GM23338 (cell line): ENCODE data around the gene NANS. TPM values are rescaled to one million over a fixed set of nuclear protein-coding genes. Genes with fewer than 3 reads are reported as not detected.

ENCODE experiments used
- ATAC-seq: fragments of 200-7000 bp; cut with Tn5 transposase; 3 replicates; pipeline ENCODE4 v1.9.1; 2020
- DNase-seq: peaks from one replicate; pipeline ENCODE4 v3.0.0-alpha.2; 2015; ENCODE audit warnings: low spot score
- H2AFZ ChIP-seq: fragments of 200-600 bp; sonication (generic); 2 replicates; pipeline ENCODE4 v1.8.0; 2016; ENCODE audit warnings: antibody characterized with exemption, mild to moderate bottlenecking, moderate library complexity
- H3F3A ChIP-seq: fragments of 200-600 bp; sonication (generic); replicated peaks from 2 replicates; pipeline ENCODE4 v1.8.0; 2017; ENCODE audit warnings: antibody characterized with exemption, mixed run types, low read depth
- H3K27ac ChIP-seq: fragments of 200-600 bp; sonication (generic); 2 replicates; pipeline ENCODE4 v1.6.1; 2016; ENCODE audit warnings: low read depth
- H3K27me3 ChIP-seq: fragments of 200-600 bp; sonication (generic); 2 replicates; pipeline ENCODE4 v1.8.0; 2016; ENCODE audit warnings: mild to moderate bottlenecking, mixed run types, moderate library complexity; ENCODE audit not compliant: insufficient read depth
- H3K36me3 ChIP-seq: fragments of 200-600 bp; sonication (generic); 2 replicates; pipeline ENCODE4 v1.8.0; 2016; ENCODE audit warnings: mild to moderate bottlenecking; ENCODE audit not compliant: insufficient read depth
- H3K4me1 ChIP-seq: fragments of 200-600 bp; sonication (generic); 2 replicates; pipeline ENCODE4 v1.8.0; 2016; ENCODE audit warnings: mild to moderate bottlenecking, moderate library complexity; ENCODE audit not compliant: insufficient read depth
- H3K4me2 ChIP-seq: fragments of 200-600 bp; sonication (generic); 2 replicates; pipeline ENCODE4 v1.7.1; 2017; ENCODE audit warnings: mixed run types
- H3K4me3 ChIP-seq: fragments of 200-600 bp; sonication (generic); 2 replicates; pipeline ENCODE4 v1.6.1; 2016; ENCODE audit warnings: mixed run types
- H3K79me2 ChIP-seq: fragments of 200-600 bp; sonication (generic); replicated peaks from 2 replicates; pipeline ENCODE4 v1.8.0; 2017; ENCODE audit warnings: mild to moderate bottlenecking; ENCODE audit not compliant: insufficient read depth
- H3K9me2 ChIP-seq: fragments of 200-600 bp; sonication (generic); 2 replicates; pipeline ENCODE4 v1.8.0; 2017; ENCODE audit not compliant: insufficient read depth
- H4K20me1 ChIP-seq: fragments of 200-600 bp; sonication (generic); replicated peaks from 2 replicates; pipeline ENCODE4 v1.8.0; 2017; ENCODE audit warnings: mild to moderate bottlenecking; ENCODE audit not compliant: insufficient read depth
- H3K27ac Mint-ChIP-seq: 2 replicates; pipeline ENCODE4 v1.8.0; 2020; ENCODE audit warnings: inconsistent platforms, mild to moderate bottlenecking, moderate library complexity, mixed read lengths
- H3K27me3 Mint-ChIP-seq: 3 replicates; pipeline ENCODE4 v1.8.0; 2022; ENCODE audit warnings: low read depth, mild to moderate bottlenecking, moderate library complexity, mixed read lengths, inconsistent platforms; ENCODE audit not compliant: insufficient read depth, poor library complexity
- H3K36me3 Mint-ChIP-seq: 3 replicates; pipeline ENCODE4 v1.8.0; 2021; ENCODE audit warnings: low read depth, mild to moderate bottlenecking, inconsistent platforms, moderate library complexity, mixed read lengths
- H3K4me1 Mint-ChIP-seq: 3 replicates; pipeline ENCODE4 v1.8.0; 2020; ENCODE audit warnings: mild to moderate bottlenecking, inconsistent platforms, mixed read lengths
- H3K4me3 Mint-ChIP-seq: 3 replicates; pipeline ENCODE4 v1.8.0; 2021; ENCODE audit warnings: moderate library complexity, mild to moderate bottlenecking, inconsistent platforms, mixed read lengths
- H3K9me3 Mint-ChIP-seq: 3 replicates; pipeline ENCODE4 v1.8.0; 2020; ENCODE audit warnings: moderate library complexity, mild to moderate bottlenecking, inconsistent platforms, mixed read lengths
- CREB1 ChIP-seq: fragments of 250-450 bp; sonication (Bioruptor Pico); IDR thresholded peaks from 2 replicates; pipeline ENCODE4 v1.5.0; 2020; ENCODE audit warnings: low read depth, mild to moderate bottlenecking, moderate library complexity
- EZH2 ChIP-seq: fragments of 200-600 bp; sonication (generic); IDR thresholded peaks from one replicate; pipeline ENCODE4 v1.8.0; 2017; ENCODE audit warnings: antibody characterized with exemption, mild to moderate bottlenecking, low read depth; ENCODE audit not compliant: unreplicated experiment
- EZH2phosphoT487 ChIP-seq: fragments of 200-600 bp; sonication (generic); IDR thresholded peaks from one replicate; pipeline ENCODE4 v1.8.1; 2018; ENCODE audit warnings: antibody characterized with exemption; ENCODE audit not compliant: unreplicated experiment
- JUNB ChIP-seq: IDR thresholded peaks from one replicate; pipeline ENCODE4 v1.6.1; 2016; ENCODE audit warnings: antibody characterized with exemption; ENCODE audit not compliant: unreplicated experiment
- NANOG ChIP-seq: IDR thresholded peaks from 2 replicates; pipeline ENCODE4 v1.6.1; 2016; ENCODE audit warnings: antibody characterized with exemption, borderline replicate concordance
- POLR2AphosphoS5 ChIP-seq: IDR thresholded peaks from 2 replicates; pipeline ENCODE4 v1.6.1; 2016; ENCODE audit warnings: antibody characterized with exemption, low read depth
- STAT1 ChIP-seq: IDR thresholded peaks from one replicate; pipeline ENCODE4 v1.6.1; 2016; ENCODE audit warnings: antibody characterized with exemption; ENCODE audit not compliant: unreplicated experiment
- ZNF114 ChIP-seq: fragments of 250-450 bp; sonication (Bioruptor Pico); IDR thresholded peaks from 2 replicates; pipeline ENCODE4 v1.5.0; 2020; ENCODE audit warnings: mild to moderate bottlenecking, moderate library complexity
- ZNF331 ChIP-seq: fragments of 250-450 bp; sonication (Bioruptor Pico); IDR thresholded peaks from 2 replicates; pipeline ENCODE4 v1.5.0; 2020; ENCODE audit warnings: low read depth, mild to moderate bottlenecking, moderate library complexity
- polyA plus RNA-seq: library from polyadenylated mRNA; unstranded; fragments of >200 nt; fragmentation: Nextera tagmentation; extraction: Ambion mirVana; gene quantifications from 2 replicates; pipeline ENCODE4 v1.2.1, GENCODE V29; 2016
- total RNA-seq: library from RNA; depleted of rRNA; stranded (reverse); fragments of >200 nt; shearing (Covaris generic); gene quantifications from 2 replicates; pipeline ENCODE4 v1.2.3, GENCODE V29; 2014
- TF ChIP-seq, protein P1 (sequence below): IDR thresholded peaks from one replicate; pipeline ENCODE4 v1.6.1; 2018; ENCODE audit warnings: antibody characterized with exemption; ENCODE audit not compliant: unreplicated experiment
- TF ChIP-seq, protein P2 (sequence below): IDR thresholded peaks from 2 replicates; pipeline ENCODE4 v1.6.1; 2016; ENCODE audit warnings: antibody characterized with exemption
- TF ChIP-seq, protein P3 (sequence below), 2 experiments: fragments of 200-600 bp in 1 of 2; sonication (generic) in 1 of 2; conservative IDR thresholded peaks; 2 replicates each; pipeline versions ENCODE4 v1.5.1 to v1.6.1; 2016 to 2017; ENCODE audit warnings: antibody characterized with exemption in 2 of 2, low read depth in 2 of 2, mild to moderate bottlenecking in 2 of 2, moderate library complexity in 1 of 2
- TF ChIP-seq, protein P4 (sequence below): fragments of 250-450 bp; sonication (Bioruptor Pico); IDR thresholded peaks from 2 replicates; pipeline ENCODE4 v1.5.0; 2020; ENCODE audit warnings: mild to moderate bottlenecking, moderate library complexity

The NANS gene
- total and polyA plus RNA-seq, 2 experiments from 2014 or later = 67.3 to 77.4 TPM

DNA sequence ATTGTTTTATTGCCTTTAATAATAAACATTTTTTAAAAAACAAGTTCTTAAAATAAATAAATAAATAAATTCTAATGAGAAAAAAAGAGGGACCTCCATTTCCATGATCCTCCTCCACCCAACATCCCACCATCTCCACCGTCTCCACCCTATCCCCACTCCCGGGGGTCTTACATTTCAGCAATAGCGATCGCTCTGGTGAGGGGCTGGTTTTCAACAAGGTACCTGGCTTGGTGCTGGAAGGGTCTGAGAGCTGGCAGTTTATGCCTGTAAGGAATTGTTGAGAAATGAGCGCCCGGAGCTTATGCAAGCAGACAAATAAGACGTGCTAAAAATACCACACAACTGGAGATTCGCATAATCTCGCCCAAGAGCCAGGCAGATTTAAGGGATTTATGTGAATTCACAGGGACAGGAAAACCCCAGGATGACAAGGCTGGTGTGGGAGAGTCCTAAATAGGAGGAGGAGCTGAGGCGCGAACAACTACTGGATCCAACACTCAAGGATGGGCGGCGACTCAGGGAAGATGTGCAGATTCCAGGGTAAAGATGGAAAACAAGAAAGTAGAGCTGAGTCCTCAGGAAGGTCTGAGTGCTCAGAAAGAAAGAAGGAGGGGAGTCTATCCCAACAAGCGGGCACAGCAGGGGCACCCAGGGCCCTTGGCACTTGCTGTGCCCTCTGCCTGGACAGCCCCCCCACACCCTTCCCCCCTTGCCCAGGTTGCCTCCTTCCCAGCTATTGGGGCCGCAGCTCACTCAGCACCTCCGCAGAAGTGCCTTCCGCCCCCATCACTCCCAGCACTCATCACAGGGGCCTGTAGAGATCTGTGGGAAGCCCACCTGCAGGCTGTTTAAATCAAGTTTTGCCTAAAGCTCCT is 35.4 kb downstream of the NANS start:
- no peaks in the 10 kb centered on the region for H3K9me2 ChIP-seq
- peaks cover 20% of the 10 kb centered on the region for H3K4me1 ChIP-seq
- H3K36me3 Mint-ChIP-seq = peaks cover 18% of the 10 kb centered on the region
- H2AFZ ChIP-seq = no peak overlapping the region
- ATAC-seq (peak; percentile 30), DNase-seq (peak; percentile 79)
- peaks cover 13% of the 10 kb centered on the region; the same call in 1 of the 2 replicates for H3K27me3 ChIP-seq
- no peaks in the 10 kb centered on the region for H3K79me2 ChIP-seq
- peaks cover 6% of the 10 kb centered on the region; the same call in 2 of the 3 replicates for H3K9me3 Mint-ChIP-seq
- peaks cover 38% of the 10 kb centered on the region for H3K4me1 Mint-ChIP-seq
- H3K36me3 ChIP-seq = no peaks in the 10 kb centered on the region
- H3K27me3 Mint-ChIP-seq = peaks cover 29% of the 10 kb centered on the region
- no peaks in the 10 kb centered on the region for H3F3A ChIP-seq
- H3K4me3 ChIP-seq = peak overlapping the region; percentile 36
- H3K4me2 ChIP-seq = peak overlapping the region; percentile 68
- peak overlapping the region; percentile 4; the same call in 1 of the 2 replicates for H3K27ac ChIP-seq
- H3K27ac Mint-ChIP-seq = peak overlapping the region; percentile 66
- TF ChIP-seq, protein P1, sequence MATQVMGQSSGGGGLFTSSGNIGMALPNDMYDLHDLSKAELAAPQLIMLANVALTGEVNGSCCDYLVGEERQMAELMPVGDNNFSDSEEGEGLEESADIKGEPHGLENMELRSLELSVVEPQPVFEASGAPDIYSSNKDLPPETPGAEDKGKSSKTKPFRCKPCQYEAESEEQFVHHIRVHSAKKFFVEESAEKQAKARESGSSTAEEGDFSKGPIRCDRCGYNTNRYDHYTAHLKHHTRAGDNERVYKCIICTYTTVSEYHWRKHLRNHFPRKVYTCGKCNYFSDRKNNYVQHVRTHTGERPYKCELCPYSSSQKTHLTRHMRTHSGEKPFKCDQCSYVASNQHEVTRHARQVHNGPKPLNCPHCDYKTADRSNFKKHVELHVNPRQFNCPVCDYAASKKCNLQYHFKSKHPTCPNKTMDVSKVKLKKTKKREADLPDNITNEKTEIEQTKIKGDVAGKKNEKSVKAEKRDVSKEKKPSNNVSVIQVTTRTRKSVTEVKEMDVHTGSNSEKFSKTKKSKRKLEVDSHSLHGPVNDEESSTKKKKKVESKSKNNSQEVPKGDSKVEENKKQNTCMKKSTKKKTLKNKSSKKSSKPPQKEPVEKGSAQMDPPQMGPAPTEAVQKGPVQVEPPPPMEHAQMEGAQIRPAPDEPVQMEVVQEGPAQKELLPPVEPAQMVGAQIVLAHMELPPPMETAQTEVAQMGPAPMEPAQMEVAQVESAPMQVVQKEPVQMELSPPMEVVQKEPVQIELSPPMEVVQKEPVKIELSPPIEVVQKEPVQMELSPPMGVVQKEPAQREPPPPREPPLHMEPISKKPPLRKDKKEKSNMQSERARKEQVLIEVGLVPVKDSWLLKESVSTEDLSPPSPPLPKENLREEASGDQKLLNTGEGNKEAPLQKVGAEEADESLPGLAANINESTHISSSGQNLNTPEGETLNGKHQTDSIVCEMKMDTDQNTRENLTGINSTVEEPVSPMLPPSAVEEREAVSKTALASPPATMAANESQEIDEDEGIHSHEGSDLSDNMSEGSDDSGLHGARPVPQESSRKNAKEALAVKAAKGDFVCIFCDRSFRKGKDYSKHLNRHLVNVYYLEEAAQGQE = no peak
- TF ChIP-seq STAT1 (no peak), POLR2AphosphoS5 (no peak), JUNB (no peak), NANOG (no peak), EZH2 (no peak), CREB1 (CRISPR knock-in tag) (no peak), ZNF331 (CRISPR knock-in tag) (no peak), EZH2phosphoT487 (no peak), ZNF114 (CRISPR knock-in tag) (no peak)
- TF ChIP-seq, protein P2, sequence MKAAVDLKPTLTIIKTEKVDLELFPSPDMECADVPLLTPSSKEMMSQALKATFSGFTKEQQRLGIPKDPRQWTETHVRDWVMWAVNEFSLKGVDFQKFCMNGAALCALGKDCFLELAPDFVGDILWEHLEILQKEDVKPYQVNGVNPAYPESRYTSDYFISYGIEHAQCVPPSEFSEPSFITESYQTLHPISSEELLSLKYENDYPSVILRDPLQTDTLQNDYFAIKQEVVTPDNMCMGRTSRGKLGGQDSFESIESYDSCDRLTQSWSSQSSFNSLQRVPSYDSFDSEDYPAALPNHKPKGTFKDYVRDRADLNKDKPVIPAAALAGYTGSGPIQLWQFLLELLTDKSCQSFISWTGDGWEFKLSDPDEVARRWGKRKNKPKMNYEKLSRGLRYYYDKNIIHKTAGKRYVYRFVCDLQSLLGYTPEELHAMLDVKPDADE = no peak
- TF ChIP-seq, protein P3, sequence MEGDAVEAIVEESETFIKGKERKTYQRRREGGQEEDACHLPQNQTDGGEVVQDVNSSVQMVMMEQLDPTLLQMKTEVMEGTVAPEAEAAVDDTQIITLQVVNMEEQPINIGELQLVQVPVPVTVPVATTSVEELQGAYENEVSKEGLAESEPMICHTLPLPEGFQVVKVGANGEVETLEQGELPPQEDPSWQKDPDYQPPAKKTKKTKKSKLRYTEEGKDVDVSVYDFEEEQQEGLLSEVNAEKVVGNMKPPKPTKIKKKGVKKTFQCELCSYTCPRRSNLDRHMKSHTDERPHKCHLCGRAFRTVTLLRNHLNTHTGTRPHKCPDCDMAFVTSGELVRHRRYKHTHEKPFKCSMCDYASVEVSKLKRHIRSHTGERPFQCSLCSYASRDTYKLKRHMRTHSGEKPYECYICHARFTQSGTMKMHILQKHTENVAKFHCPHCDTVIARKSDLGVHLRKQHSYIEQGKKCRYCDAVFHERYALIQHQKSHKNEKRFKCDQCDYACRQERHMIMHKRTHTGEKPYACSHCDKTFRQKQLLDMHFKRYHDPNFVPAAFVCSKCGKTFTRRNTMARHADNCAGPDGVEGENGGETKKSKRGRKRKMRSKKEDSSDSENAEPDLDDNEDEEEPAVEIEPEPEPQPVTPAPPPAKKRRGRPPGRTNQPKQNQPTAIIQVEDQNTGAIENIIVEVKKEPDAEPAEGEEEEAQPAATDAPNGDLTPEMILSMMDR (conservative IDR thresholded peaks at IDR 0.05; ENCODE audit: low read depth in 2 of 2) = no peak
- TF ChIP-seq, protein P4, sequence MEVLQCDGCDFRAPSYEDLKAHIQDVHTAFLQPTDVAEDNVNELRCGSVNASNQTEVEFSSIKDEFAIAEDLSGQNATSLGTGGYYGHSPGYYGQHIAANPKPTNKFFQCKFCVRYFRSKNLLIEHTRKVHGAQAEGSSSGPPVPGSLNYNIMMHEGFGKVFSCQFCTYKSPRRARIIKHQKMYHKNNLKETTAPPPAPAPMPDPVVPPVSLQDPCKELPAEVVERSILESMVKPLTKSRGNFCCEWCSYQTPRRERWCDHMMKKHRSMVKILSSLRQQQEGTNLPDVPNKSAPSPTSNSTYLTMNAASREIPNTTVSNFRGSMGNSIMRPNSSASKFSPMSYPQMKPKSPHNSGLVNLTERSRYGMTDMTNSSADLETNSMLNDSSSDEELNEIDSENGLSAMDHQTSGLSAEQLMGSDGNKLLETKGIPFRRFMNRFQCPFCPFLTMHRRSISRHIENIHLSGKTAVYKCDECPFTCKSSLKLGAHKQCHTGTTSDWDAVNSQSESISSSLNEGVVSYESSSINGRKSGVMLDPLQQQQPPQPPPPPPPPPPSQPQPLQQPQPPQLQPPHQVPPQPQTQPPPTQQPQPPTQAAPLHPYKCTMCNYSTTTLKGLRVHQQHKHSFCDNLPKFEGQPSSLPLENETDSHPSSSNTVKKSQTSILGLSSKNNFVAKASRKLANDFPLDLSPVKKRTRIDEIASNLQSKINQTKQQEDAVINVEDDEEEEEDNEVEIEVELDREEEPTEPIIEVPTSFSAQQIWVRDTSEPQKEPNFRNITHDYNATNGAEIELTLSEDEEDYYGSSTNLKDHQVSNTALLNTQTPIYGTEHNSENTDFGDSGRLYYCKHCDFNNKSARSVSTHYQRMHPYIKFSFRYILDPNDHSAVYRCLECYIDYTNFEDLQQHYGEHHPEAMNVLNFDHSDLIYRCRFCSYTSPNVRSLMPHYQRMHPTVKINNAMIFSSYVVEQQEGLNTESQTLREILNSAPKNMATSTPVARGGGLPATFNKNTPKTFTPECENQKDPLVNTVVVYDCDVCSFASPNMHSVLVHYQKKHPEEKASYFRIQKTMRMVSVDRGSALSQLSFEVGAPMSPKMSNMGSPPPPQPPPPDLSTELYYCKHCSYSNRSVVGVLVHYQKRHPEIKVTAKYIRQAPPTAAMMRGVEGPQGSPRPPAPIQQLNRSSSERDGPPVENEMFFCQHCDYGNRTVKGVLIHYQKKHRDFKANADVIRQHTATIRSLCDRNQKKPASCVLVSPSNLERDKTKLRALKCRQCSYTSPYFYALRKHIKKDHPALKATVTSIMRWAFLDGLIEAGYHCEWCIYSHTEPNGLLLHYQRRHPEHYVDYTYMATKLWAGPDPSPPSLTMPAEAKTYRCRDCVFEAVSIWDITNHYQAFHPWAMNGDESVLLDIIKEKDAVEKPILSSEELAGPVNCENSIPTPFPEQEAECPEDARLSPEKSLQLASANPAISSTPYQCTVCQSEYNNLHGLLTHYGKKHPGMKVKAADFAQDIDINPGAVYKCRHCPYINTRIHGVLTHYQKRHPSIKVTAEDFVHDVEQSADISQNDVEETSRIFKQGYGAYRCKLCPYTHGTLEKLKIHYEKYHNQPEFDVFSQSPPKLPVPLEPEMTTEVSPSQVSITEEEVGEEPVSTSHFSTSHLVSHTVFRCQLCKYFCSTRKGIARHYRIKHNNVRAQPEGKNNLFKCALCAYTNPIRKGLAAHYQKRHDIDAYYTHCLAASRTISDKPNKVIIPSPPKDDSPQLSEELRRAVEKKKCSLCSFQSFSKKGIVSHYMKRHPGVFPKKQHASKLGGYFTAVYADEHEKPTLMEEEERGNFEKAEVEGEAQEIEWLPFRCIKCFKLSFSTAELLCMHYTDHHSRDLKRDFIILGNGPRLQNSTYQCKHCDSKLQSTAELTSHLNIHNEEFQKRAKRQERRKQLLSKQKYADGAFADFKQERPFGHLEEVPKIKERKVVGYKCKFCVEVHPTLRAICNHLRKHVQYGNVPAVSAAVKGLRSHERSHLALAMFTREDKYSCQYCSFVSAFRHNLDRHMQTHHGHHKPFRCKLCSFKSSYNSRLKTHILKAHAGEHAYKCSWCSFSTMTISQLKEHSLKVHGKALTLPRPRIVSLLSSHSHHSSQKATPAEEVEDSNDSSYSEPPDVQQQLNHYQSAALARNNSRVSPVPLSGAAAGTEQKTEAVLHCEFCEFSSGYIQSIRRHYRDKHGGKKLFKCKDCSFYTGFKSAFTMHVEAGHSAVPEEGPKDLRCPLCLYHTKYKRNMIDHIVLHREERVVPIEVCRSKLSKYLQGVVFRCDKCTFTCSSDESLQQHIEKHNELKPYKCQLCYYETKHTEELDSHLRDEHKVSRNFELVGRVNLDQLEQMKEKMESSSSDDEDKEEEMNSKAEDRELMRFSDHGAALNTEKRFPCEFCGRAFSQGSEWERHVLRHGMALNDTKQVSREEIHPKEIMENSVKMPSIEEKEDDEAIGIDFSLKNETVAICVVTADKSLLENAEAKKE (CRISPR knock-in tag) = no peak
- no peaks in the 10 kb centered on the region for H4K20me1 ChIP-seq
- H3K4me3 Mint-ChIP-seq = peak overlapping the region; percentile 42
